GM12878 (cell line): ENCODE measurements around the gene EPHA1.

Experiments used
- ASH2L ChIP-seq: fragments of 300-600, 200-600 bp; sonication (generic); IDR thresholded peaks from 2 replicates; pipeline ENCODE4 v1.6.1; 2017; ENCODE audit warnings: low read depth, mild to moderate bottlenecking, borderline replicate concordance
- BHLHE40 ChIP-seq, 2 experiments: fragments of 450-650 bp in 1 of 2; IDR thresholded peaks; 2 replicates each; pipeline ENCODE4 v1.6.1; 2011 to 2017; ENCODE audit warnings: low read depth in 2 of 2, borderline replicate concordance in 1 of 2, improper control_type of control experiment in 1 of 2, low read length in 1 of 2, mild to moderate bottlenecking in 1 of 2
- GABPA ChIP-seq: IDR thresholded peaks from 2 replicates; pipeline ENCODE4 v1.6.1; 2014; ENCODE audit warnings: antibody characterized with exemption, low read depth, mild to moderate bottlenecking, inconsistent platforms
- HDGF ChIP-seq: fragments of 450-650 bp; IDR thresholded peaks from 2 replicates; pipeline ENCODE4 v1.6.1; 2016; ENCODE audit warnings: antibody characterized with exemption
- JUNB ChIP-seq: IDR thresholded peaks from 2 replicates; pipeline ENCODE4 v1.6.1; 2016; ENCODE audit warnings: antibody characterized with exemption, mild to moderate bottlenecking
- RFX5 ChIP-seq: IDR thresholded peaks from 2 replicates; pipeline ENCODE4 v1.6.1; 2011; ENCODE audit warnings: low read depth, low read length, improper control_type of control experiment
- SMAD1 ChIP-seq: fragments of 450-650 bp; IDR thresholded peaks from 2 replicates; pipeline ENCODE4 v1.6.1; 2018; ENCODE audit warnings: mild to moderate bottlenecking, low read depth; ENCODE audit not compliant: partially characterized antibody
- SMC3 ChIP-seq: IDR thresholded peaks from 2 replicates; pipeline ENCODE4 v1.6.1; 2011; ENCODE audit warnings: low read length, improper control_type of control experiment, borderline replicate concordance
- SREBF1 ChIP-seq: IDR thresholded peaks from 2 replicates; pipeline ENCODE4 v1.6.1; 2012; ENCODE audit warnings: mild to moderate bottlenecking, low read length
- STAT1 ChIP-seq: fragments of 450-650 bp; conservative IDR thresholded peaks from 2 replicates; pipeline ENCODE4 v1.6.1; 2014; ENCODE audit warnings: antibody characterized with exemption, mild to moderate bottlenecking
- YY1 ChIP-seq: IDR thresholded peaks from 2 replicates; pipeline ENCODE4 v1.6.1; 2011; ENCODE audit warnings: low read depth, mild to moderate bottlenecking, low read length
- TF ChIP-seq, protein P1 (sequence below), 3 experiments: IDR thresholded peaks in 2 of 3; conservative IDR thresholded peaks in 1 of 3; 2 replicates each; pipeline ENCODE4 v1.5.1; 2011; ENCODE audit warnings: low read depth in 3 of 3, low read length in 3 of 3, mild to moderate bottlenecking in 3 of 3, control low read depth in 2 of 3, moderate library complexity in 2 of 3, inconsistent platforms in 1 of 3, mixed read lengths in 1 of 3; ENCODE audit not compliant: control insufficient read depth in 2 of 3, insufficient read depth in 1 of 3; ENCODE audit errors: extremely low read depth in 1 of 3
- TF ChIP-seq, protein P2 (sequence below): IDR thresholded peaks from 2 replicates; pipeline ENCODE4 v1.6.1; 2012; ENCODE audit warnings: low read depth, low read length, improper control_type of control experiment

GRCh38 chr7:143360788-143361551 is 47.7 kb downstream of the EPHA1 start:
- TF ChIP-seq SREBF1 (no peak), SMC3 (no peak), ASH2L (no peak), HDGF (no peak), JUNB (no peak), YY1 (no peak), GABPA (no peak), RFX5 (no peak), STAT1 (no peak), BHLHE40 (IDR thresholded peaks at IDR 0.05; ENCODE audit: borderline replicate concordance in 1 of 2, low read depth in 2 of 2, low read length in 1 of 2) (no peak), SMAD1 (no peak)
- TF ChIP-seq, protein P1, sequence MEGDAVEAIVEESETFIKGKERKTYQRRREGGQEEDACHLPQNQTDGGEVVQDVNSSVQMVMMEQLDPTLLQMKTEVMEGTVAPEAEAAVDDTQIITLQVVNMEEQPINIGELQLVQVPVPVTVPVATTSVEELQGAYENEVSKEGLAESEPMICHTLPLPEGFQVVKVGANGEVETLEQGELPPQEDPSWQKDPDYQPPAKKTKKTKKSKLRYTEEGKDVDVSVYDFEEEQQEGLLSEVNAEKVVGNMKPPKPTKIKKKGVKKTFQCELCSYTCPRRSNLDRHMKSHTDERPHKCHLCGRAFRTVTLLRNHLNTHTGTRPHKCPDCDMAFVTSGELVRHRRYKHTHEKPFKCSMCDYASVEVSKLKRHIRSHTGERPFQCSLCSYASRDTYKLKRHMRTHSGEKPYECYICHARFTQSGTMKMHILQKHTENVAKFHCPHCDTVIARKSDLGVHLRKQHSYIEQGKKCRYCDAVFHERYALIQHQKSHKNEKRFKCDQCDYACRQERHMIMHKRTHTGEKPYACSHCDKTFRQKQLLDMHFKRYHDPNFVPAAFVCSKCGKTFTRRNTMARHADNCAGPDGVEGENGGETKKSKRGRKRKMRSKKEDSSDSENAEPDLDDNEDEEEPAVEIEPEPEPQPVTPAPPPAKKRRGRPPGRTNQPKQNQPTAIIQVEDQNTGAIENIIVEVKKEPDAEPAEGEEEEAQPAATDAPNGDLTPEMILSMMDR (IDR thresholded peaks at IDR 0.05 in 2 of 3, conservative IDR thresholded peaks at IDR 0.05 in 1 of 3; ENCODE audit: control insufficient read depth in 2 of 3, extremely low read depth in 1 of 3, insufficient read depth in 1 of 3, low read depth in 3 of 3, low read length in 3 of 3): no peak
- TF ChIP-seq, protein P2, sequence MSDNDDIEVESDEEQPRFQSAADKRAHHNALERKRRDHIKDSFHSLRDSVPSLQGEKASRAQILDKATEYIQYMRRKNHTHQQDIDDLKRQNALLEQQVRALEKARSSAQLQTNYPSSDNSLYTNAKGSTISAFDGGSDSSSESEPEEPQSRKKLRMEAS: no peak
